ENCODE results near the gene NUDCD3.

- no peak for TF ChIP-seq CTCF (IDR thresholded peaks at IDR 0.05; ENCODE audit: poor library complexity)
- TF ChIP-seq EZH2phosphoT487 (IDR thresholded peaks at IDR 0.05; ENCODE audit: low read depth, severe bottlenecking, unreplicated experiment), result no peak
- no peak for TF ChIP-seq EZH2 (IDR thresholded peaks at IDR 0.05; ENCODE audit: borderline replicate concordance)
Measured at GRCh38 chr7:44466300-44467216, 23.9 kb downstream of the NUDCD3 start.
